ENCODE data around the gene ENC1.

DNA sequence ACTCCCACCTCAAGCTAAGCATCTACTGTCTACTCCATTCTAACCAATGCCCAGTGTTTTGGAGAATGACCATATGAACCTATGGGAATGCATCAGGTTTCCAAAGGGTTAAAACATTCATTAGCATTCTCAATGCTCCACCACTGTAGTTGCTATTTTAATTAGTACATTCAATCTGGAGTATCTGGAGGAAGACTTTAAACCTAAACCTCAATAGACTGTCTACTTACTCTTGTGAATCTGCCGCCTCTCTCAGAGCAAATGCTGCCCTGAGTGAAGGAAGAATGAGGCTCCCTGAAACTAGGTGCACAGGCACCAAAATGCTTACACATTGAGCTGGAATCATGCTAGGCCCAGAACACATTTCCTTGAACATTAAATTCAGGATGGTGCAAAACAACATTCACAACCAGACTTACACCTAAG lies 2.0 kb downstream of the ENC1 start:
- TF ChIP-seq CTCF (conservative IDR thresholded peaks at IDR 0.05; ENCODE audit: low read length) = no peak
- TF ChIP-seq EZH2phosphoT487 (IDR thresholded peaks at IDR 0.05; ENCODE audit: borderline replicate concordance, low read depth, low read length) = no peak
